Mesodermal cell (in vitro differentiated cells): Measurements from ENCODE around the gene C17orf107.
"Not testable (repeated sequence)": the region's sequence is repeated elsewhere in the genome, so short reads cannot be mapped to it uniquely, and the experiment has no call there.

ENCODE experiments used
- H3K27ac ChIP-seq: 2 replicates; pipeline ENCODE4 v1.7.0; 2013; ENCODE audit warnings: mild to moderate bottlenecking, low read depth, low read length, moderate library complexity; ENCODE audit not compliant: severe bottlenecking
- H3K36me3 ChIP-seq: 2 replicates; pipeline ENCODE4 v1.7.1; 2013; ENCODE audit warnings: mild to moderate bottlenecking, low read length, moderate library complexity; ENCODE audit not compliant: control insufficient read depth, insufficient read depth
- H3K4me1 ChIP-seq: one replicate; pipeline ENCODE4 v1.7.1; 2013; ENCODE audit warnings: mild to moderate bottlenecking, low read length; ENCODE audit not compliant: insufficient read depth, control insufficient read depth, poor library complexity, severe bottlenecking
- H3K4me3 ChIP-seq: 2 replicates; pipeline ENCODE4 v1.7.0; 2013; ENCODE audit warnings: low read length, control low read depth, mild to moderate bottlenecking; ENCODE audit not compliant: insufficient read depth, poor library complexity, severe bottlenecking; ENCODE audit errors: extremely low read depth
- H3K9me3 ChIP-seq: 2 replicates; pipeline ENCODE4 v1.7.1; 2013; ENCODE audit warnings: mild to moderate bottlenecking, low read length, moderate library complexity; ENCODE audit not compliant: control insufficient read depth
- WGBS, 2 experiments: methylation state at CpG; one replicate each; pipeline ENCODE4 v1.1.5; 2013; ENCODE audit warnings: missing lambda C conversion rate in 2 of 2; ENCODE audit not compliant: insufficient coverage in 2 of 2; 5-methylcytosine and 5-hydroxymethylcytosine counted together

Gene C17orf107

DNA sequence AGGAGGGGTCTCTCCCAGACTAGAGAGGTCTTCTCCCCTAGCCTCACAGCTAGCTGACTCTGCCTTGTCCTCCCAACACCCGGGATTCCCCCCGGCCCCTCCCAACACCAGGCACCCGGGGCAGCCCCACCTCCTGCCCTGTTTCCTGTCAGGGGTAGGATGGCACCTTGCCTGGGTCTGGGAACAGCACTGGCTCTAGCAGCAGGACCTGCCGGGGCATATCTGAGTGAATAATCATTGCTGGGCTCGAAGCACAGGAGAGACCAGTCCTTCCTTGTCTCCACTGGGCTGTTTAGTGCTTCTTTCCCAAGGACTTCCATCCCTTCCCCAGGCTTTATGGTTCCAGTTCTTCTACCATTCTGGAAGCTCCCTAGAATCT, 40.5 kb upstream of the C17orf107 start:
- WGBS, 2 experiments = 23 to 24% methylated on average over 4 to 5 of the region's 5 CpGs
- Histone ChIP-seq H3K9me3 (no peaks in the 10 kb centered on the region), H3K36me3 (peaks cover 22% of the 10 kb centered on the region), H3K27ac (peak overlapping the region; percentile 86), H3K4me3 (no peak overlapping the region), H3K4me1 (peaks cover 47% of the 10 kb centered on the region)

DNA sequence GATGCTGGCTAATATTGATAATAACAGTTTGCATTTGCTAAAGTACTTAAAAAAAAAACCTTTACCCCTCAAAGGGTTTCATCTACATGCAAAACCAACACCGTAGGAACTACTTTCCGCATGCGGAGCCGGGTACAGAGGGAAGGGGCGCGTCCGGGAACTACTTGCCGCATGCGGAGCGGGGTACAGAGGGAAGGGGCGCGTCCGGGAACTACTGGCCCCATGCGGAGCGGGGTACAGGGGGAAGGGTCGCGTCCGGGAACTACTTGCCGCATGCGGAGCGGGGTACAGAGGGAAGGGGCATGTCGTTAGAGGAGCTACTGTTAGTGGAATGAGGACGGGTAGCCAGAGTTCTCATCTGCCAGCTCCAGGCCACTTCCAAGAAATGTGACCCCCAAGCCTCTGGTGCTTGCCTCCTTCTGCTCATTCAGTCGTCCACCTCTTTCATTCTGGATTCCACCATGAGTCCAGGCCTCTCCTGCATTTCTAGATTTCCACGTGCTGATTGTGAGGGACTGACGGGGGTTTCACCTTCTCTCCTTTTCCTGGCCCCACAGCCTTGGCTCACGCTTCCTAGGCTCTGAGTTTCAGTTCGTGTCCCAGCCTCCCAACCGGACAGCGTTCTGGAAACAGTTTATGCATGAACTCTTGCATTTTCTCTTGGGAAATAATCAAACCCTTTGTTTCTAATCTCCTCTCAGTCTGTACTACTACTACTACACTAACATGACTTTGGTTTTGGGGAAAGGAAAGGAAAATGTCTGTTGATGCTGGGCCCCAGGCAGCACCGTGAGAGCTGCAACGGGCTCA, 39.3 kb upstream of the C17orf107 start:
- no peak overlapping the region for H3K27ac ChIP-seq
- H3K9me3 ChIP-seq = no peaks in the 10 kb centered on the region
- peaks cover 22% of the 10 kb centered on the region for H3K36me3 ChIP-seq
- peaks cover 37% of the 10 kb centered on the region for H3K4me1 ChIP-seq
- H3K4me3 ChIP-seq = no peak overlapping the region
- 76 to 90% methylated on average over 24 to 29 of the region's 32 CpGs for WGBS, 2 experiments

DNA sequence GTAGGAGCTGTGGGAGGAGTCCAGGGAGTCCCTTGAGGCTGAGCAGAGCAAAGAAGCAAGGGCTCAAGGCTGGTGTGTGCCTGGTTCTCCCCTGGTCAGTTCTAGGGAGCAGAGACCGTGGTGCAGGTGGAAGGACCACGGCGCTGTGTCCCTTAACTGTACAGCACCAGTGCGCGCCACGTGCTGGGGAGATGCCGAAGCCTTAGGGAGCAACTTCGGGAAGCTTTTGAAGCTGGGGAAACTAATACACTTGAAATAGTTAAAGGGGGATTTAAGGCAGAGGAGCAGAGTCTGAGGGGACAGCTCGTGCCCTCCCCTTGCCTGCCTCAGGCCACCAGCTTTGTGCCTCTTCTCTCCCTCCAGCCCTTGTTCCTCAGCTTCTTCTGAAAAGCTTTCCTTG, 38.7 kb upstream of the C17orf107 start:
- H3K9me3 ChIP-seq = no peaks in the 10 kb centered on the region
- peaks cover 22% of the 10 kb centered on the region for H3K36me3 ChIP-seq
- H3K4me3 ChIP-seq = no peak overlapping the region
- peaks cover 37% of the 10 kb centered on the region for H3K4me1 ChIP-seq
- no peak overlapping the region for H3K27ac ChIP-seq
- 93 to 94% methylated on average over 9 of the region's 9 CpGs for WGBS, 2 experiments

DNA sequence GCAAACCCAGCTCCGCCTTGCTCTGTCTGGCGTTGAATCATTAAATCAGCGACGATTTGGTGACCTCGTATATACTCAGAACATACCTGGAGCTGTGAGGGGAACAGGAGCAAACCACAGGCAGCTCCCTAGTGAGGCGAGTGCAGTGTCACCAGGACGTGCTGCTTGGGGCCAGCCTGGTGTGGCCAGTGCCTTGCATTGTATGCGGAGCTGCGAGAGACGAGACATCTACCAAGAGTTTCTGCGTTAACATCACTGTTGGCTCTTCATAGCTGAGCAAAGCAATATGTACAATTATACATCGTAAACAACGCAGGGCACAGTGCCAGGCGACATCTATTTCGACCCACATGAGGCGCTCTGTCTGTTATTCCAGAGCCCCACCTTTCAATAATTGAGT, 38.3 kb upstream of the C17orf107 start:
- H3K36me3 ChIP-seq = peaks cover 22% of the 10 kb centered on the region
- no peak overlapping the region for H3K4me3 ChIP-seq
- no peaks in the 10 kb centered on the region for H3K9me3 ChIP-seq
- H3K27ac ChIP-seq = no peak overlapping the region
- WGBS, 2 experiments = 94 to 98% methylated on average over 16 of the region's 16 CpGs
- H3K4me1 ChIP-seq = peaks cover 33% of the 10 kb centered on the region

DNA sequence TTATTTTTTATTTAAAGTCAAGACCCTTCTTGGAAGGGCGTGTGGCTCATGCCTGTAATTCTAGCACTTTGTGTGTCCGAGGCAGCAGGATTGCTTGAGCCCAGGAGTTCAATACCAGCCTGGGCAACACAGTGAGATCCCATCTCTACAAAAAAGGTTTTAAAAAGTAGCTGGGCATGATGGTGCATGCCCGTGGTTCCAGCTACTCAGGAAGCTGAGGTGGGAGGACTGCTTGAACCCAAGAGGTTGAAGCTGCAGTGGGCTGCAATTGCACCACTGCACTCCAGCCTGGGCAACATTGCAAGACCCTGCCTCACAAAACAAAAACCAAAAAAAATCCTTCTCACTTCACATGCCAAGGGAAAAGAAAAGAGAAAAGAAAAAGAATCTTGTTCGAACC, 36.6 kb upstream of the C17orf107 start:
- Histone ChIP-seq H3K36me3 (peaks cover 17% of the 10 kb centered on the region), H3K27ac (no peak overlapping the region), H3K4me1 (peaks cover 17% of the 10 kb centered on the region), H3K9me3 (no peaks in the 10 kb centered on the region), H3K4me3 (no peak overlapping the region)
- 96% methylated on average over 4 of the region's 4 CpGs; no CpG with 5 or more reads in 1 of the 2 experiments for WGBS, 2 experiments

DNA sequence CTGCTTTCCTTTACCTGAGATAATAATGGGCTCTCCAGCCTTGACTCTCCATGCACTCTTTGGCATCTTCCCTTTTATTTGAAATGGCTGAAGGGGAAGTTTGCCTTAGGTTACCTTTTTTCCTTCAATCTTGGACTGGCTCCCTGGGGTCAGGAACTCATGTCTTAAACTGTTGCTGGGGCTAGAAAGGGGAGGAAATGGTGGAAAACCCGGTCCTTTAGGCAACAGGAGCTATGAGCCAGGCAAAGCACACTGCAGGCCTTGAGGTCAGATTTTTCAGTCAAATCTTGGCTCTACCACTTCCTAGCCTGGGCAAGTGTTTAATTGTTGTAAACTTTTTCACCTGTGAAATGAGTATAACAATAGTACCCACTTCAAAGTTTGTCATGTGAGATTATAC, 36.0 kb upstream of the C17orf107 start:
- WGBS, 2 experiments = 100% methylated on average over 1 of the region's 1 CpG

DNA sequence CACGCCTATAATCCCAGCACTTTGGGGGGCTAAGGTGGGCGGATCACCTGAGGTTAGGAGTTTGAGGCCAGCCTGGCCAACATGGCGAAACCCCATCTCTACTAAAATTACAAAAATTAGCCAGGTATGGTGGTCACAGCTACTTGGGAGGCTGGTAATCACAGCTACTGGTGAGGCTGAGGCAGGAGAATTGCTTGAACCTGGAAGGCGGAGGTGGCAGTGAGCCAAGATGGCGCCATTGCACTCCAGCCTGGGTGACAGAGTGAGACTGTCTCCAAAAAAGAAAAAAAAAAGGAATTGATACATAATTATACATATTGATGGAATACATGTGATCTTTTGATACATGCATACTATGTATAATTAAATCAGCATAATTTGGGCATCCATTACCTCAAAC, 31.8 kb upstream of the C17orf107 start:
- 85 to 100% methylated on average over 1 to 4 of the region's 5 CpGs for WGBS, 2 experiments
- H3K4me3 ChIP-seq, H3K9me3 ChIP-seq, H3K4me1 ChIP-seq, H3K27ac ChIP-seq: not testable (repeated sequence)
- peaks cover 13% of the 10 kb centered on the region for H3K36me3 ChIP-seq

More for the DNA sequence above, 36.0 kb upstream of the C17orf107 start:
- H3K4me3 ChIP-seq = no peak overlapping the region
- H3K9me3 ChIP-seq = no peaks in the 10 kb centered on the region
- H3K27ac ChIP-seq = no peak overlapping the region
- H3K36me3 ChIP-seq = peaks cover 17% of the 10 kb centered on the region
- peaks cover 12% of the 10 kb centered on the region for H3K4me1 ChIP-seq

DNA sequence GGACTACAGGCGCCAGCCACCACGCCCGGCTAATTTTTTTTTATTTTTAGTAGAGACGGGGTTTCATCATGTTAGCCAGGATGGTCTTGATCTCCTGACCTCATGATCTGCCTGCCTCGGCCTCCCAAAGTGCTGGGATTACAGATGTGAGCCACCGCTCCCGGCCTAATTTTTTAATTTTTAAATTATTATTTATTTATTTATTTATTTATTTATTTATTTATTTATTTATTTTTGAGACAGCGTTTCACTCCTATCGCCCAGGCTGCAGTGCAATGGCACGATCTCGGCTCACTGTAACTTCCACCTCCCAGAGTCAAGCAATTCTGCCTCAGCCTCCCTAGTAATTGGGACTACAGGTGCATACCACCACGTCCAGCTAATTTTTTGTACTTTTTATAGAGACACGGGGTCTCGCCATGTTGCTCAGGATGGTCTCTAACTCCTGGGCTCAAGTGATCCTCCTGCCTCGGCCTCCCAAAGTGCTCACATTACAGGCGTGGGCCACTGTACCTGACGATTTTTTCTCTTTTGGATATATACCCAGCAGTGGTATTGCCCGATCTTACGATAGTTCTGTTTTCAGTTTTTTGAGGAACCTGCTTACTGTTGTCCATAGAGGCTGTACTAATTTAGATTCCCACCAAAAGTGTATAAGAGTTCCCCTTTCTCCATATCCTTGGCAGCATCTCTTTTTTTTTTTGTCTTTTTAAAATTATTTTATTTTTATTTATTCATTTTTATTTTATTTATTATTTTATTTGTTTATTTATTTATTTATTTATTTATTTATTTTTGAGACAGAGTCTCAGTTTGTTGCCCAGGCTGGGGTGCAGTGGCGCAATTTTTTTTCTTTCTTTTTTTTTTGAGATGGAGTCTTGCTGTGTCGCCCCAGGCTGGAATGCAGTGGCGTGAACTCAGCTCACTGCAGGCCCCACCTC, 30.0 kb upstream of the C17orf107 start:
- not testable (repeated sequence) for H3K4me1 ChIP-seq, H3K4me3 ChIP-seq, H3K9me3 ChIP-seq, H3K27ac ChIP-seq
- H3K36me3 ChIP-seq = peaks cover 19% of the 10 kb centered on the region
- WGBS, 2 experiments = 92 to 93% methylated on average over 13 to 16 of the region's 22 CpGs

DNA sequence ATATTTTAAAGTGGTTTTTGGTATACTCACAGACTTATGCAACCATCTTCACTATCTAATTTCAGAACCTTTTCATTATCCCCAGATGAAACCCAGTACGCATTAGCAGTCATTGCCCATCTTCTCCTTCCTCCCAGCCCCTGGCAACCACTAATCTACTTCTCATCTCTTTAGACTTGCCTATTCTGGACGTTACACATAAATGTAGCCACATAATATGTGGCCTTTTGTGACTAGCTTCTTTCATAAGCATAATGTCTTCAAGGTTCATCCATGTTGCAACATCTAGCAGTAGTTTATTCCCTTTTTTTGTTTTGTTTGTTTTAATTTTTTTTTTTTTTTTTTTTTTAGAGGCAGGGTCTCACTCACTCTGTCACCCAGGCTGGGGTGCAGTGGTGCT, 28.5 kb upstream of the C17orf107 start:
- H3K36me3 ChIP-seq = peaks cover 22% of the 10 kb centered on the region
- no peaks in the 10 kb centered on the region for H3K9me3 ChIP-seq
- no peak overlapping the region for H3K27ac ChIP-seq
- WGBS, 2 experiments = 93 to 100% methylated on average over 1 to 2 of the region's 2 CpGs
- H3K4me1 ChIP-seq = peaks cover 5% of the 10 kb centered on the region
- no peak overlapping the region for H3K4me3 ChIP-seq

DNA sequence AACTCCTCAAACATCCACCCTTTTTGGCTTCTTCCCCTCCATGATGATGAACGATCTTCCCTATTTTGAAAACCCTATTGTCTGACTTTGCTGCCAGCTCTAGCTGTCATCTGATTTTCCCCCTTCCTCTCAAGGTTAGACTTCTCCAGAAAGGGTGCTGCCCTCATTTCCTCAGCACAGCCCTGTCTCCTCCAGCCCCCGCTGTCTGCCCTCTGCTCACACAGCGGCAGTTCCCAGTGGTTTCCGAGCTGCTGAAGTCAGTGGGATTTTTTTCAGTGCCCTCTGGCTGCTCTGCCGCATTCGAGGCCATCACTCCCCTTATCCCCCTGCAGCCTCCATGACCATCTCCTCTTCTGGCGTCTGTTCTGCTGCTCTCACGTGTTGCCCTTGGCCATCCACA, 26.6 kb upstream of the C17orf107 start:
- no peaks in the 10 kb centered on the region for H3K9me3 ChIP-seq
- H3K4me3 ChIP-seq = no peak overlapping the region
- peaks cover 22% of the 10 kb centered on the region for H3K36me3 ChIP-seq
- WGBS, 2 experiments = 63 to 64% methylated on average over 6 to 7 of the region's 8 CpGs
- peaks cover 5% of the 10 kb centered on the region for H3K4me1 ChIP-seq
- H3K27ac ChIP-seq = no peak overlapping the region
